Amygdala (tissue), 56 donors: ENCODE measurements around the gene JAZF1.
A peak's percentile ranks its signal among the peaks of the same experiment; 100 is the strongest.

Experiments used
- DNase-seq, 56 donors: peaks; one replicate each; lab custom pipeline; 2025; lab: John Stamatoyannopoulos, UW

JAZF1 gene

DNA sequence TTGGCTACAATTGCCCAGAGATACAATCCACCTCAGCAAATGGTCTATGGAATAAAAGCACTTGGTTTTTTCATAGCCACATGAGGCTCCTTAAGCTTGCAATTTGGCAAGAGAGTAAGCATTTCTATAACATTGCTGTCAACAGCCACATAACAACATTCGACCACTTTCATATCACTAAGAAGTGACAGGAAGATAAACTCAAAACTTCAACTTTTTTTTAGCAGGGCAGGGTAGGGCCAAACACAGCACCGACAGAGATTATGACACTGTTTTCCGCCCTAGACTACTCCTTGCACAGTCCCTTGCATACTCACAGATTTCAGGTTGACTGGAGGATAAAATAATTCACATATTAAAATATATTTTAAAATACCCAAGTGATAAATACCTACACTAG, 185.4 kb downstream of the JAZF1 start:
- DNase-seq = no peak

DNA sequence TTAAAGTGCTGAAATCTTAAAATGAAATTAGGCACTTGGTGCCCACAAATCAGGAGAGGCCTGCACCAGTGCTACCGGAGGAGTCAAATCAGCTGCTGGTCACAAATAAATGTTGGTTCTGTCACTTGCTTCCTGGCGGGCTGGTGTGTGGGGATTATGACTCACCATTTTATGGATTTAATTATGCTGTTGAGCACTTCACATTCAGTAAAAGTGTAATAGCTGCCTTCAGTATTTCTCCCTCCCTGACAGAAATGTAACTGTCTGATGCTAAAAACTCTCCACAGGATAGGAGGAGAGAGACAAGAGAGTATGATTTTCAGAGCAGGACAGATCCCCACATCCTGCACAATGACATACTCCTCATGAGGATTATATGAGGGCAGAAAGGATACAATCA, 186.0 kb downstream of the JAZF1 start:
- DNase-seq = peak in 7 of 56 donors; percentile 9 to 34 (median 19)

DNA sequence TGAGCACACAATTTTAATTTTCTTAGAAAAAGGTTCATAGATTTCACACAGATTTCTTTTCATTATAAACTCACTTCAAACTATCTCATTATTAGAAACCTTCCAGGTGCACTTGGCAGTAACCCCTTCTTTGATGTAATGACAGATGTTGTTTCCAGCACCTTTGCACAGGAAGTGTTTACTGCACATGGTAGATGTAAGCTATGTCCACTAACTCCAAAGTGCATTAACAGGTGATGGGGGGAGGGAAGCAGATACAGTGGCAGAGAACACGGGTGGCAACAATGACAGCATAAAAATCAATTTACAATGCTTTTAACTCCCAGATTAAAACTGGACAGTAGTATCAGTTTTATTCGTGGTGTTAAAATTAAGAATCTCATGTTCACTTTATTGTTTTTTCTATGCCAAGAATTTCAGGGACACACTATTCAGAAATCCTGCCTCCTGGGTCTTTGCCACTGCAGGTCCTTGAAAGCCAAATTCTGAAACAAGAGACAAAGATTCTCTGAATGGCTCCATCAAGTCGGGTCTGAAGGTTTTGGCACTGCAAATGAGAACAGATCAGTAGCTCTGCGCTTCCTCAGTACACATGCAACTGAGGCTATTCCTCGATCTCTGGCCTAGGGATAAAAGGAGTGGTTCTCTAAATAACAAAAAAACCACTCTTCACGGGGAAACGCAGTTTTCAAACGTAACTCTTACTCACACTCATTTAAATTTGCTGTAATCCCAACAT, 187.7 kb downstream of the JAZF1 start:
- peak in 11 of 56 donors; percentile 12 to 54 (median 29) for DNase-seq

DNA sequence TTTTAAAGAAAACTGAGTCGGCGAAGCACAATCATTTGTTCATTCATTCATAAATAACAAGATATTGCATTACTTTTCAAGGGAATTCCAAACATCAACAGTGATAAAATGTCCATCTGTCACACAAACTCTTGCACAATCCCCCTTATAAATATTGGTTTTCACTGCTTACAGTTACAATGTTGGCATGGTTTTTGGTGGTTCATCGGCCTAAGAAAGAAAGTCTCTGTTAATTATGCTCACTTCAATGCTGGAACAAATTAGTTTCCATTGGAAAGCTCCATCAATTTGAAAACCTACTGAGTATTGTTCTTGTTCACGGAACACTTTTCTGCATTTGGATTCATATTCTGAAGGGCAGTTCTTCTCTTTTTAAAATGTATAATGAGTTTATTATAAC, 188.5 kb downstream of the JAZF1 start:
- DNase-seq = no peak

DNA sequence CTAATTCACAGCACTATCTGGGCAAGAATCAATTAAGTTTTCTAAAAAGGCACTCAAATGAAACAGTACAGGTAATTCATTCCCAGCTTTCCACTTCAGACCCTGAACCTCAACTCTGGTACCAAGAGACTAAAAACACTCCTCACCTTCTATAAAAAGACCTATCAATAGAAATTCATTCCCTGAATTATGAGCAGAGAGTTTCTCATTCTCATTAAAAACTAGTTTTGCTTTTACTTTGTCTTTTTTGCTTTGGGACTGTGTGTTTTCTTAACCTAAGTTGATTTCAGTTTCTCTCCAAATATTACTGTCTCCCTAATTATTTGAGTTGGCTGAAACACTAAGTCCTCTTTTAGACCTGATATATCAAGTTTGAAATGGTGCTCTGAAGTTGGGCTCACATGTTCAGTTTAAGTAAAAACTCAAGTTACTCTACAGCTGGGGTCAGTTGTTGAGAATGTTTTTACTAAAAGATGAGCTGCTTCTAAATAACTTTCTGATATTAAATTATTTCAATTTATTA, 189.5 kb downstream of the JAZF1 start:
- no peak for DNase-seq

DNA sequence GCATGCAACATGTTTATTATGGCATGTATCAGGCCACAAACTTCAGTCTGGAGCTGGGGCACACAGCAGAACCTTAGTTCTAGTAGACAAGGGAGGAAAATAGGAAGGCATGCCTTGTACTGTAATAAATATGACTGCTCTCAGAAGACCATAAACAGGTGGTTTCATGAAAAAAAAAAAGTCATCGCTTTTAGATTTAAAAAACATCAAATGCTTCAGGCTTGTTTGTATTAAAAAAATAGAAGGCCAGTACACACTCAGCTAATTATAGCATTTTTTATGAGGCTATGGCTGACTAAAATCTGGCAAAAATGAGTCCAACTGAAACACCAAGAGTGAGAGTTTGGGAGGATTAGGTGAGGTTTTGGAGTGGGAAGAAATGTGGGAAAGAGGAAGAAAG, 204.1 kb downstream of the JAZF1 start:
- no peak for DNase-seq

DNA sequence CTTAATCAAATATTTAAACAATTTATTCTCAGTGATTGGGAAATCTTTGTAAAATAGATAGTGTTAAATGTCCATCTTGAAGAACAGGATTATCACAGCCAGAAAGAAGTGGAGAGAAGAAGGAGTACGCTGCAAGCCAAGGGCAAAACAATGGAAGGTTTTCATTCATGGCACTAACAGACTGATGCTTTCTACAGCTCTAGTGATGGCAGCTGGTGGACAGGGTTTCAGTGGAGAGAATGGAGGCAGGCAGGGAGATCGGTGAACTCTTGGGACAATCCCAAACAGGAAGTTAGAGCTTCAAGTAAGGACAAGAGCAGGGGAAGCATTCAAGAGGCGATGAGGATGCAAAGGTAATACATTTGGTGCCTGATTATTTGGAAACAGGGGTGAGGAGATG, 207.0 kb downstream of the JAZF1 start:
- DNase-seq = peak in 9 of 56 donors; percentile 3 to 70 (median 24)

DNA sequence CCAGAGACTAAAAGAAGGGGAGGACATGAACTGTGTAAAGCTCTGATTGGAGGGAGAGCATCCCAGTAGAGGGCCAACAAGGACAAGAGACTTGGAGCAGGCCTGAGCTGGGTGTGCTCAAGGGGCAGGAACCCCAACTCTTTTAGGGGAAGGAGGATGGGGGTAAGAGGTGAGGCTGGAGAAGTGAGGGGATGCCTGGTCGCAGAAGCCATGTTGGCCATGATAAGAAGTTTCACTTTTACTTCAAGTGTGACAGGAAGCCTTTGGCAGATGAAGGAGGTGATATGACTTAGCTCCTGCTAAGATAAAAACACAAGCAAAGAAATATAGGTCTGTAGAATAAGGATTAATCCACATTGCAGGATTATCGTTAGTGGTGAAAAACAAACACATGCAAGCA, 208.3 kb downstream of the JAZF1 start:
- no peak for DNase-seq

DNA sequence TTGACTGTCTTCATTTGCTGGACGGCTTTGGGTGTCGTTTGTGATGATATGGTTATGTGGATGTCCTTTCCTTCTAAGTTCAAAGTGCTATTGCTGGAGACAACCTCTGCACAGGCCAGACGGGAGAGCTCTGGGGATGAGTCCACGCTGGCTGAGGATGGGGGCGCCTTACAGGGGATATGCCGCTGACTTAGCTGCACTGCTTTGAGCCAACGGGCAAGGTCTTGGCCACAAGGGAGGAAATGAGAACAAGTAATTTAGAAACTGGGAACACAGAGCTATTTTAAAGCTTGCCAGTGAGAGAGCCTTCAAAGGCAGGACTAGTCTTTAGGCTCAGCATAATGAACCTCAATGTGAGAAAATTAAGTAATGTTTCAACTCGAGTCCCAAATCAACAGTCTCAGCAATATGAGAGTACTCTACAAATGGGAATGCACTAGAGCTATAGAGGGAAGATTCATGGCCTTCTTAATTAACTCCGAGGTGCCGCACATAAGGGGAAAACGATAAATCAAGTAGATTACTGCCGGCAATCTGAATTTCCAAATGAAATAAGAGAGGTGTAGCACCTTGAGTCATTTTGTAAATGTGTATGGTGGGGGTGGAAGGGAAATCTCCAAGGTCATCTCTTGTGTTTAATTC, 209.3 kb downstream of the JAZF1 start:
- DNase-seq = peak in 2 of 56 donors; percentile 13 to 17

DNA sequence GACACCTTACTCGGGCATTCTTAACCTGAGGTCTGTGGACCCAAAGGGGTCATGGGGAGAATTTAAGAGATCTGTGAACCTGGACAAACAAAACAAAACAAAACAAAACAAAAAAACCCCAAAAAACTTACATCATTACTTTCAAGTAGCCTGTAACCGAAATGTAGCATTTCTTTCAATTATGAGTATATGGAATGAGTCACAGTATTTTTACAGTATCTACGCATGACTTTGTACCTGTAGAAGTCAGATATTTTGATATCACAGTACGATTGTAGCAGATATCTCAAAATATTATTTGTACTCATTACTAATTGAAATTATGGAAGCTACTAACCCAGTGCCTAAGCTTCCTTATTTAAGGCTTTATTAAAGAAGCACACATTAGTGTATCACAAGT, 210.2 kb downstream of the JAZF1 start:
- DNase-seq = no peak

DNA sequence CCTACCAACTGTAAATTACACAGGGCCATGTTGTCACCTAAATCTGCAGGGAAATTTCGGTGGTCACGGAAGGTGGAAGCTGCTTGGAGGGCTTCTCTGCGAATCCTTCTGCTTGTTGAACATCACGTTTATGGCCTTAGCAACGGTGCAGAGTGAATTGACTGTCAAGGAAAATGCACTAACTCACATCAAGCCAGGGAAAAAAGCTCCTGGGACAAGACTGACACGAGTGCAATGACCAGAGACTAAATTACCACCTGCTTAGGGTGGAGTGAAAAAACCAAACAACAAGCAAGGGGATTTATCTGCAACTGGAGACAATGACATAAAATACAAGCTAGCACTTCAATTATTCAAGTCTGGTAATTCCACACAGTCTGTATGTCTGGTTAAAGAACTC, 211.2 kb downstream of the JAZF1 start:
- DNase-seq = no peak

DNA sequence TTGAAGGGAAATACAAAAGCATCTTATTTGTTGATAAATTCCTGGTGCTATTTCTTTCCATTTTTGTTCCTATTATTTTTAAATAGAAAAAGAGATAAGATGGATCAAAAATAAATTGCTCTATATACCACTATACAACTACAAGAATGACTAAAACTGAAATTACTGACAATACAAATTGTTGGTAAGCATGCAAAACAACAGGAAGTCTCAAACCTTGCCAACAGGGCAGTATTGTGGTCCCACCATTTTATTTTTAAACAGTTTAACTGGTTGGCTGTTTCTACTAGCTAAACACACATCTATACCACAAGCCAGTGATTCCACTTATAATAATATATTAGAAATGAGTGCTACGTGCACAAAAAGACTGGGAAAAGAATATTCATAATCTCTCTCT, 213.0 kb downstream of the JAZF1 start:
- DNase-seq = no peak

DNA sequence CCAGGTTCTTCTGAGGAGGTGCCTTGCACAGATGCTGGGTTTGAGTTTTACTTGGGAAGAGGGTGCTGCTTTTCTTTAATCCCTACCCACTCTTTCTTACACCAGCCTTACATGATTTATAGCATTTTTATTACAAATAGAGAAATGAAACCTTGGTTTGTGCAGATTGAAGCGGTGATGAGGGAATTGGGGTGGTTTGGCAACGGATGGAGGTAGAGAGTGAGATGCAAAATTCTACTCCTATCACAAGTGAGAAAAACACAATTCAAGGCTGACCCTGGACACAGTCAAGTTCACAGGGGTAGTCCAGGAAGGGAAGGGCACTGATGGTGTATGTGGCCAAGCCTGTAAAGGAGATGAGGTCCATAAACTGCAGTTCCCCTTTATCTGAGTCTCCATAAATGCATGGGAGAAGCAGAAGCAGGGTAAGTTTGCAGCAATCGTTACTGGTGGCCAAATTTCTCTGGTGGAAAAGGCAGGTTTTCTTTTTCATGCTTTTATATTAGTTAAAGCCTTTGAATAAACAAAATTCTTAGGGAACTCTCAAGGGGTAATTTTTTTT, 214.3 kb downstream of the JAZF1 start:
- DNase-seq = no peak

DNA sequence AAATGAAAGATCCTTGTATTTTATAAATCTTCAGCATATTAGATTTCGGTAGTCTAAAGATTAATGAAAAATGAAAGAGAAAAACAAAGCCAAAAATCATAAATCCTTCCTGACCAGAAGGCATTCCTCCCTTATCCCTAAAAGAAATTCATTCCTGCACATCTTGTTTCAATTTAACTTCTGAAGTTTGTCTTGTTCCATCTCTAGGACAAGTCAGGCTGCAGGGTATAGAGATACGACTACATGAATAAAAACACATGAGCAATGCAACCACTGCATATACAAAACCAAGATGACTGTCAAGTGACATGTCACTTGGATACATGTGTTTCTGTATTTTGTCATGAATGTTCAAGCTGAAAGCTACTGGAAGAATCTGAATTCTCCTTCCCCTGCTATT, 214.9 kb downstream of the JAZF1 start:
- no peak for DNase-seq

DNA sequence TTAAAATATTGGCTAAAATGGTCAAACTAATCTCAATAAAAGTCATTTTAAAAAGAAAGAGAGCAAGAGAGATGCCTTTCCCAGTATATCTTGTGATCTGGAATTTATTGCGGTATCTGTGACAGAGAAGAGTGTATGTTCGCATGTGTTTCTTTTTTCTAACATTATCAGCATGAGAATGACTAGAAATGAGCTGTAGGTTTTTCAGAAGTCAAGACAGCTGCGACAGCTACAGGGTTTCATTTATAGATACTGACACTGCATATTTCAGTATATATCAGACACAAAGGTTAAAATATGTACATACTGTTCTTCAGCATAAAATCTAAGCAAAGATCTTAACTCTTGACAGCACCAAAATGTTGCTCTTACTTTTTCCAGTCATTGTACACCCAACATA, 215.8 kb downstream of the JAZF1 start:
- DNase-seq = no peak

DNA sequence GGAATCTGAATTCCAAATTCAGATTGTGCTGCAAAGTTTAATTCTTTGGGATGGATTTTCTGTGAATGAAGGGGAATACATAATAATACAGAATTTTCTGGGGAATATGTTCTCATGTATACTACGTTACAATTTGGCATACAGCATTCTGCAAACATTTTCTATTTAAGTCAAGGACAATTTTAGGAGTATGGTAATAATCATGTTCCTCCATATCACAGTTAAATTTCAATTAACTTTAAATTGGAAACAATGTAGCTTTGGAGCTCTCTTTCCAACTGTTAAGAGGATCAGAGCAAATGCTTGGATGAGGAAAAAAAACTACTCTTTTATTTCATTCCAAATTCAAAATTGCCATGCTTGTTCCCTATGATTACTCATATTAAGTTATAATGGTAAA, 217.5 kb downstream of the JAZF1 start:
- DNase-seq = no peak

DNA sequence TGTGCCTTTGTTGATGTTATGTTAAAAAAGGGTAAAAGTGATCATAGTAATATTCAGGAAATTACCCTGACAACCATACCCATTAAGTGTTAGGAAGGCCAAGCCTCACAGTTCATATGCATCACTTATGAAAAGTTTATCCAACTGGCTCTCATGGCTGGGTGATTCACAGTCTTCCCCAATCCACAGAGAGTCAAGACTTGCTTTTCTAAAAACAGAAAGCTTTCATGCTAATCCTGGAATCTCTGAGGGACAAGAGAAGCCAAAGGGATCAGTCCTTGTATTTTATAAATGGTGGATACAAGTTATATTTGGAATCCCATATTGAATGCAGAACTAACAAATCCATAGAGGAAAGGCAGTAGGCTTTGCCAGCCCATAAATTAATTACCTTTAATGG, 218.3 kb downstream of the JAZF1 start:
- DNase-seq = no peak

DNA sequence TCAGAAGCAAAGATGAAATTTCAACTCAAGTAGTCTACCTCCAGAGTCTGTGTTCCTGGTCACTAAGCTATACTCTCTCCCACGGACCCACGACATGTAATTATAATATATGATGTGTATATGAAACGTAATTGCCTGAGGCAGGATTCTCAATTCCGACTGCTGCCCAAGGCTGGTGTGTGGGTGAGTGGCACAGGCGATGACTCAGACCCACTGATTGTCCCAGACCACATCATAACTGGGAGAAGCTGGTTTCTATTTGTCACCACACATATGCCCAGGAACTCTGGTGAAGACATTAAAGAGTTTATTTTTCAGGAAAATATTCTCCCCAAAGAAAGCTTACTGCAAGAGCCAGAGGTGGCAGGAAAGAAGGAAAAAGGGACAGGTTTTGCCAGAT, 219.3 kb downstream of the JAZF1 start:
- DNase-seq = no peak

DNA sequence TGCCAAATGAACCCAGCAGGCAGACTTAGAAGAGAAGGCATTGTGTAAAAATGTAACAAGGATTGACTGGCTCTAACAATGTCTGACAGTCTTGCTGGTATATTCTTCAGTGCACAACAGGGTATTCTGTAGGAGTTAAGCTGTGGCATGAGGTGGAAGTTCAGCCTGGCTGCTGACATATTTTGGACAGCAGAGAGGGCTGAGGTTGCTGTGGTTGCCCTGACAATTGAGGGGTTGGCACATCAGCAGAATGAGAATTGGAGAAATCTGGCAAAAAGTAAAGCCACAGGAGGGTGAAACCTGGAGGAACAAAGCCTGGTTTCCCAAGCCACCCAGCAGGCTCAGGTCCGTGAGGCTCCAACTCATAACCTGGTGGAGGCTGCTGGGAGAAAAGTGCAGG, 220.2 kb downstream of the JAZF1 start:
- no peak for DNase-seq

DNA sequence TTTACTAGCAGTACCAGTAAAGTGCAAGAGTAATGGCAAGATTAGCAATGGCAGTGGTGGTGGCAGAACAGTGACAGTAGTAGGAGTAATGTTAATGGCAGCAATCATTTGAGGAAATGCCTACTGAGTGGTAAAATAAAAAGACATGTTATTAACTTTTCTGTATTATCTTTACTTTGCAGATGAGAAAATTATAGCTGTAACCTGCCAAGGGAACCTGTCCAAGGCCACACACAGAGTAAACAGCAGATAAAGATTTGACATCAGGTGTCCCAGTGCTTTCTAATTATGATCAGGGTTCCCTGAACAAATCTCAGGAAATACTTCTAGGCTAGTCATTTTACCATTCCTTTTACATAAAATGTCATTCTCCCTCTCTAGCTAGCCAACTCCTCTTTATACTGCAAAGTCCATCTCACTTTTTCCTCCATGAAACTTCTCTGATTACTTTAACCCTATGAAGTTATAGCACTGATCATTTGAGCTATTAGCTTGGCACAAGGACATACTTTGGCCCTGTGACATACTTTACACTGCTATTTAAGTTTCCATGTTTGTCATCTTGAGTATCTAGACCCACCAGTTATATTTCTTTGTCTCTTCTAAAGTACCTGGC, 221.6 kb downstream of the JAZF1 start:
- DNase-seq = no peak

DNA sequence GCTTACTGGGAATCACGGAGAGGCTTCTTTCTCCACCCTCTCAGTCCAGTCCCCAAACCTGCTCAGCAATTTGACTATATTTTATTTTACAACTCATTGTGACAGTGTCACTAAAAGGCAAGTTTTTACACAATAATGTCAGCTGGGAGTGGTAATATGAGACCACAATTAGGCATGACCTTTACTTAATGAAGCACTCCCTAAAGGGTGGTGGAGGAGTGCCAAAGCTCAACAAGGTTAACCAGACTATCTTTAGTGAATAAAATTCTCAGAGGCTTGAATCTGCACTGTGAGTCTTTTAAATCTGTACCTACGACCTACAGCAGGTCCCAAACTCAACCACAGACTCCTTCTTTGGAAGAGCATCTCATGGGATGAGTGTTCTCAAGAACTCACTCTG, 225.0 kb downstream of the JAZF1 start:
- no peak for DNase-seq
